OCI-LY1 (cell line): ENCODE results near the gene SLC2A9.
"Not testable (repeated sequence)": the region's sequence is repeated elsewhere in the genome, so short reads cannot be mapped to it uniquely, and the experiment has no call there.

Experiments
- H2AFZ ChIP-seq: fragments of 200-600 bp; sonication (generic), shearing (Covaris generic); 2 replicates; pipeline ENCODE4 v1.6.0; 2014; ENCODE audit warnings: antibody characterized with exemption, mild to moderate bottlenecking, low read length
- H3F3A ChIP-seq: fragments of 200-600 bp; sonication (generic), shearing (Covaris generic); 2 replicates; pipeline ENCODE4 v1.6.0; 2014; ENCODE audit warnings: mild to moderate bottlenecking, antibody characterized with exemption, low read length, moderate library complexity; ENCODE audit not compliant: insufficient read depth
- H3K27ac ChIP-seq: fragments of 200-600 bp; sonication (generic); 2 replicates; pipeline ENCODE4 v1.5.1; 2014; ENCODE audit warnings: low read length, mixed run types, mild to moderate bottlenecking, low read depth; ENCODE audit not compliant: poor library complexity, severe bottlenecking
- H3K27me3 ChIP-seq: fragments of 200-600 bp; sonication (generic); 2 replicates; pipeline ENCODE4 v1.6.0; 2014; ENCODE audit warnings: antibody characterized with exemption, mild to moderate bottlenecking, low read length, moderate library complexity; ENCODE audit not compliant: insufficient read depth
- H3K36me3 ChIP-seq: fragments of 200-600 bp; sonication (generic); 2 replicates; pipeline ENCODE4 v1.6.1; 2014; ENCODE audit warnings: mild to moderate bottlenecking, antibody characterized with exemption, low read length, moderate library complexity, mixed read lengths; ENCODE audit not compliant: insufficient read depth
- H3K4me1 ChIP-seq: fragments of 200-600 bp; sonication (generic); 2 replicates; pipeline ENCODE4 v1.5.1; 2014; ENCODE audit warnings: mild to moderate bottlenecking, low read length, moderate library complexity; ENCODE audit not compliant: insufficient read depth, severe bottlenecking
- H3K4me2 ChIP-seq: fragments of 200-600 bp; sonication (generic), shearing (Covaris generic); 2 replicates; pipeline ENCODE4 v1.6.1; 2014; ENCODE audit warnings: low read length
- H3K4me3 ChIP-seq: fragments of 200-600 bp; sonication (generic); 2 replicates; pipeline ENCODE4 v1.5.1; 2014; ENCODE audit warnings: low read length, low read depth, mild to moderate bottlenecking, mixed read lengths; ENCODE audit not compliant: poor library complexity, severe bottlenecking
- H3K79me2 ChIP-seq: fragments of 200-600 bp; shearing (Covaris generic); 2 replicates; pipeline ENCODE4 v1.6.1; 2016; ENCODE audit warnings: mixed run types, low read length, mixed read lengths; ENCODE audit not compliant: insufficient read depth
- H3K9ac ChIP-seq: fragments of 200-600 bp; sonication (generic), shearing (Covaris generic); 2 replicates; pipeline ENCODE4 v1.6.1; 2014; ENCODE audit warnings: mild to moderate bottlenecking, low read length, mixed read lengths
- H3K9me2 ChIP-seq: fragments of 200-600 bp; sonication (generic), shearing (Covaris generic); 2 replicates; pipeline ENCODE4 v1.6.1; 2014; ENCODE audit warnings: low read depth, mild to moderate bottlenecking, low read length, mixed read lengths
- H3K9me3 ChIP-seq: fragments of 200-600 bp; shearing (Covaris generic); 2 replicates; pipeline ENCODE4 v1.6.1; 2014; ENCODE audit warnings: low read length, mixed read lengths
- H4K20me1 ChIP-seq: fragments of 200-600 bp; sonication (generic), shearing (Covaris generic); 2 replicates; pipeline ENCODE4 v1.6.0; 2016; ENCODE audit warnings: mild to moderate bottlenecking, low read length; ENCODE audit not compliant: insufficient read depth
- EZH2 ChIP-seq: fragments of 200-600 bp; sonication (generic), shearing (Covaris generic); IDR thresholded peaks from 2 replicates; pipeline ENCODE4 v1.8.0; 2017; ENCODE audit warnings: borderline replicate concordance, mixed run types, mild to moderate bottlenecking, antibody characterized with exemption, low read length, moderate library complexity, mixed read lengths
- TF ChIP-seq, protein P1 (sequence below): fragments of 200-600 bp; sonication (generic), shearing (Covaris generic); IDR thresholded peaks from 2 replicates; pipeline ENCODE4 v1.5.1; 2017; ENCODE audit warnings: mild to moderate bottlenecking, antibody characterized with exemption, low read length, moderate library complexity, mixed read lengths

SLC2A9 gene

DNA sequence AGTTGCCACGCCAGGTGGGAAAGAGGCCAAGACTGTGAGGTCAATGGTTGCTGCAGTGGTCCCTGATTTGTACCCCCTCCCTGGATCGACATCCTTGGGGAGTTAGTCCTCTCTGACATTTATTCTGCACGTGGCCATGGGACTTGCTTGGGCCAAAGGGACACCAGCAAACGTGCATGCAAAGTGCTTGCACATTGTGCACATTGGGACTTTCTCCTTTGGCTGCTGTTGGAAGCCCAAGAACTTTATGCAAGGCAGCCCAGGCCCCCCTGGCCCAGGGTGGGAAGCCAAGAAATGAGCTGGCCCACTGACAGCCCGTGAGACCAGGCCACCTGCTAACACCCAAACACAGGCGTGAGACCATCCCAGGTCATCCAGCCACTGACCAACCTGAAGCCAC, 38.1 kb downstream of the SLC2A9 start:
- no peak for TF ChIP-seq EZH2
- TF ChIP-seq, protein P1, sequence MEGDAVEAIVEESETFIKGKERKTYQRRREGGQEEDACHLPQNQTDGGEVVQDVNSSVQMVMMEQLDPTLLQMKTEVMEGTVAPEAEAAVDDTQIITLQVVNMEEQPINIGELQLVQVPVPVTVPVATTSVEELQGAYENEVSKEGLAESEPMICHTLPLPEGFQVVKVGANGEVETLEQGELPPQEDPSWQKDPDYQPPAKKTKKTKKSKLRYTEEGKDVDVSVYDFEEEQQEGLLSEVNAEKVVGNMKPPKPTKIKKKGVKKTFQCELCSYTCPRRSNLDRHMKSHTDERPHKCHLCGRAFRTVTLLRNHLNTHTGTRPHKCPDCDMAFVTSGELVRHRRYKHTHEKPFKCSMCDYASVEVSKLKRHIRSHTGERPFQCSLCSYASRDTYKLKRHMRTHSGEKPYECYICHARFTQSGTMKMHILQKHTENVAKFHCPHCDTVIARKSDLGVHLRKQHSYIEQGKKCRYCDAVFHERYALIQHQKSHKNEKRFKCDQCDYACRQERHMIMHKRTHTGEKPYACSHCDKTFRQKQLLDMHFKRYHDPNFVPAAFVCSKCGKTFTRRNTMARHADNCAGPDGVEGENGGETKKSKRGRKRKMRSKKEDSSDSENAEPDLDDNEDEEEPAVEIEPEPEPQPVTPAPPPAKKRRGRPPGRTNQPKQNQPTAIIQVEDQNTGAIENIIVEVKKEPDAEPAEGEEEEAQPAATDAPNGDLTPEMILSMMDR: no peak
- Histone ChIP-seq H3K36me3 (no peaks in the 10 kb centered on the region), H3K4me2 (no peak overlapping the region), H3K4me1 (no peaks in the 10 kb centered on the region), H3K27me3 (no peaks in the 10 kb centered on the region), H3K27ac (no peak overlapping the region), H3F3A (no peaks in the 10 kb centered on the region), H3K4me3 (no peak overlapping the region), H3K9me3 (no peaks in the 10 kb centered on the region), H3K79me2 (no peaks in the 10 kb centered on the region), H4K20me1 (no peaks in the 10 kb centered on the region), H2AFZ (no peak overlapping the region), H3K9me2 (no peaks in the 10 kb centered on the region), H3K9ac (no peak overlapping the region)

- not testable (repeated sequence) for H3K9me2 ChIP-seq, H2AFZ ChIP-seq, H3K9ac ChIP-seq, H3K27me3 ChIP-seq, H4K20me1 ChIP-seq, H3K4me2 ChIP-seq, H3K79me2 ChIP-seq, H3K4me1 ChIP-seq, H3F3A ChIP-seq, H3K27ac ChIP-seq, H3K36me3 ChIP-seq, H3K9me3 ChIP-seq, H3K4me3 ChIP-seq
Measured at GRCh38 chr4:9981899-9982298, 39.4 kb downstream of the SLC2A9 start.

GRCh38 chr4:9980898-9981297, 40.4 kb downstream of the SLC2A9 start:
- H3K4me3 ChIP-seq: no peak overlapping the region
- H2AFZ ChIP-seq: no peak overlapping the region
- no peaks in the 10 kb centered on the region for H3K4me1 ChIP-seq
- H3K9me2 ChIP-seq: no peaks in the 10 kb centered on the region
- TF ChIP-seq EZH2: no peak
- TF ChIP-seq, protein P1: no peak
- no peaks in the 10 kb centered on the region for H3K9me3 ChIP-seq
- no peaks in the 10 kb centered on the region for H3K79me2 ChIP-seq
- H4K20me1 ChIP-seq: no peaks in the 10 kb centered on the region
- H3F3A ChIP-seq: no peaks in the 10 kb centered on the region
- no peaks in the 10 kb centered on the region for H3K36me3 ChIP-seq
- H3K27me3 ChIP-seq: no peaks in the 10 kb centered on the region
- H3K27ac ChIP-seq: no peak overlapping the region
- H3K9ac ChIP-seq: no peak overlapping the region
- H3K4me2 ChIP-seq: no peak overlapping the region

DNA sequence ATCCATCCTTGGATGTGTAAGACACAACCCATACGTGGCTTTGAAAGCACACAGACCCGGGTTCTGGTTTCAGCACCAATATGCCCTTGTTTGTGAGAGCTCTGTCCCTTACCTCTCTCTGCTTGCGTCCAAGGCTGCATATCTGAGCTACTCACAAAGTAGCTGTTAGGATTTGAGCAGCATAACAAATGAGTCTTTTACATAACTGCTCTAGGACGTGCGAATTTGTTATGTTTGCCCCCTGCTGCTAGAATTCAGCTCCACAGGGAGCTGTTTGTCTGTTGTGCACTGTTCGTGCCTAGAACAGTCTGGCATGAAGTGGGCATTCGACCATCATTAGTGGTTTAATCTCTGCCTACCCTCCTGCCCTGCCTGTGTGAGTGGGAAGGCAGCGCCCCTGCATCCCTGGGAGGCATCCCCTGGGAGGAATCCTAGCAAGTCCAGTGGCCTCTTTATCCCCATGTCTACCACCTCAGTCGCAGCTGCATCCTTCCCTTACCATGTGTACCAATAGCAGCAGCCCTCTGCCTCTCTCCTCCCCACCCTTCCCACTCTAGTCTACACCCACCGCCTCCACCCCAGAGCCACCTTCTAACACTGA, 42.1 kb downstream of the SLC2A9 start:
- H3K9me2 ChIP-seq: no peaks in the 10 kb centered on the region
- TF ChIP-seq, protein P1: no peak
- TF ChIP-seq EZH2: no peak
- H3K9me3 ChIP-seq: no peaks in the 10 kb centered on the region
- no peak overlapping the region for H3K4me3 ChIP-seq
- no peak overlapping the region for H3K4me2 ChIP-seq
- H3K79me2 ChIP-seq: no peaks in the 10 kb centered on the region
- H3F3A ChIP-seq: no peaks in the 10 kb centered on the region
- no peak overlapping the region for H3K27ac ChIP-seq
- H2AFZ ChIP-seq: no peak overlapping the region
- no peaks in the 10 kb centered on the region for H4K20me1 ChIP-seq
- H3K4me1 ChIP-seq: no peaks in the 10 kb centered on the region
- H3K36me3 ChIP-seq: no peaks in the 10 kb centered on the region
- no peak overlapping the region for H3K9ac ChIP-seq
- H3K27me3 ChIP-seq: no peaks in the 10 kb centered on the region
